HG03060 (cell line): ENCODE results near the gene TM7SF2.

Experiments used
- ATAC-seq: cut with Tn5 transposase; IDR thresholded peaks from one replicate; pipeline ENCODE4 v1.9.1; 2021; ENCODE audit warnings: low read depth, moderate number of reproducible peaks; ENCODE audit not compliant: unreplicated experiment

The TM7SF2 gene

GRCh38 chr11:65087827-65088226, 23.8 kb upstream of the TM7SF2 start:
- no peak for ATAC-seq

GRCh38 chr11:65089621-65090020, 22.1 kb upstream of the TM7SF2 start:
- no peak for ATAC-seq

- ATAC-seq = no peak
Observed at GRCh38 chr11:65090628-65091027, 21.0 kb upstream of the TM7SF2 start.

- no peak for ATAC-seq
Observed at GRCh38 chr11:65095427-65095826, 16.2 kb upstream of the TM7SF2 start.

GRCh38 chr11:65095974-65096806, 15.5 kb upstream of the TM7SF2 start, which contains the start of gene VPS51:
Gene VPS51 (plus strand): TSS chr11:65096214. CDS start chr11:65096251, 37 bp downstream.
- ATAC-seq = peak; percentile 60

- ATAC-seq = no peak
Observed at GRCh38 chr11:65096926-65097325, 14.7 kb upstream of the TM7SF2 start.

- ATAC-seq = no peak
Observed at GRCh38 chr11:65100674-65101350, 10.9 kb upstream of the TM7SF2 start.

- ATAC-seq = no peak
Observed at GRCh38 chr11:65102142-65103095, 9.3 kb upstream of the TM7SF2 start.

- ATAC-seq = no peak
Observed at GRCh38 chr11:65103476-65103875, 8.2 kb upstream of the TM7SF2 start.

GRCh38 chr11:65104628-65105027, 7.0 kb upstream of the TM7SF2 start:
- ATAC-seq = no peak

- no peak for ATAC-seq
Observed at GRCh38 chr11:65107078-65107477, 4.6 kb upstream of the TM7SF2 start.

- no peak for ATAC-seq
Observed at GRCh38 chr11:65107751-65108468, 3.8 kb upstream of the TM7SF2 start.

GRCh38 chr11:65108469-65109123, 3.1 kb upstream of the TM7SF2 start:
- ATAC-seq = no peak

- ATAC-seq = no peak
Observed at GRCh38 chr11:65109231-65110198, 2.2 kb upstream of the TM7SF2 start.

GRCh38 chr11:65110354-65110861, 1.3 kb upstream of the TM7SF2 start:
- no peak for ATAC-seq

- no peak for ATAC-seq
Observed at GRCh38 chr11:65111159-65111743, 421 bp upstream of the TM7SF2 start.

- ATAC-seq = no peak
Observed at GRCh38 chr11:65112546-65113360, 1.1 kb downstream of the TM7SF2 start.
